Thyroid gland (tissue), 4 donors: ENCODE measurements around the gene ZNF511. TPM values are rescaled to one million over a fixed set of nuclear protein-coding genes. Genes with fewer than 3 reads are reported as not detected.

ENCODE experiments used
- DNase-seq, 2 donors: peaks; one replicate each; pipeline ENCODE4 v3.0.0-alpha.2; 2019
- H3K27ac ChIP-seq, 3 donors: fragments of 200-600 bp; sonication (generic); 1 replicate in 2 of 3; 2 replicates in 1 of 3; pipeline ENCODE4 v1.5.1; 2016 to 2019; ENCODE audit warnings: mild to moderate bottlenecking in 1 of 3, moderate library complexity in 1 of 3
- H3K27me3 ChIP-seq: fragments of 200-600 bp; sonication (generic); one replicate; pipeline ENCODE4 v1.5.1; 2019
- H3K36me3 ChIP-seq, 2 donors: fragments of 200-600 bp; sonication (generic); one replicate each; pipeline ENCODE4 v1.5.1; 2016 to 2019
- H3K4me1 ChIP-seq, 2 donors: fragments of 200-600 bp; sonication (generic); one replicate each; pipeline ENCODE4 v1.5.1; 2017 to 2019
- H3K4me3 ChIP-seq, 3 donors: fragments of 200-600 bp; sonication (generic); replicated peaks in 1 of 3; 1 replicate in 2 of 3; 2 replicates in 1 of 3; pipeline ENCODE4 v1.5.1; 2016; ENCODE audit warnings: mild to moderate bottlenecking in 1 of 3
- H3K9me3 ChIP-seq: fragments of 200-600 bp; sonication (generic); one replicate; pipeline ENCODE4 v1.5.1; 2017
- POLR2A ChIP-seq, 2 donors: fragments of 450-650 bp; IDR thresholded peaks; one replicate each; pipeline ENCODE4 v1.6.1; 2017; ENCODE audit warnings: antibody characterized with exemption in 2 of 2, mild to moderate bottlenecking in 2 of 2, moderate library complexity in 1 of 2
- whole genome bisulfite sequencing, 2 donors: methylation state at CpG; one replicate each; pipeline ENCODE4 v1.1.5; 2017; 5-methylcytosine and 5-hydroxymethylcytosine counted together
- intact Hi-C: fragments of 100-400 bp; cut with DNase I; formaldehyde crosslinking; loops from one replicate; pipeline ENCODE4 v1.15.1; 2023
- total RNA-seq, 4 donors: library from RNA; depleted of rRNA; stranded (reverse); fragments of >200 nt; gene quantifications; one replicate each; pipeline ENCODE4 v1.2.3, GENCODE V29; 2016
- TF ChIP-seq, protein P1 (sequence below), 6 experiments: fragments of 200-600 bp in 3 of 6; fragments of 450-650 bp in 3 of 6; sonication (generic) in 3 of 6; IDR thresholded peaks; one replicate each; pipeline ENCODE4 v1.5.1; 2016 to 2019; ENCODE audit warnings: antibody characterized with exemption in 6 of 6, mild to moderate bottlenecking in 2 of 6, inconsistent platforms in 1 of 6, moderate library complexity in 1 of 6

ZNF511 gene
- total RNA-seq, 4 donors from 2014 or later: 22.0 to 53.6 (median 26.2) TPM

DNA sequence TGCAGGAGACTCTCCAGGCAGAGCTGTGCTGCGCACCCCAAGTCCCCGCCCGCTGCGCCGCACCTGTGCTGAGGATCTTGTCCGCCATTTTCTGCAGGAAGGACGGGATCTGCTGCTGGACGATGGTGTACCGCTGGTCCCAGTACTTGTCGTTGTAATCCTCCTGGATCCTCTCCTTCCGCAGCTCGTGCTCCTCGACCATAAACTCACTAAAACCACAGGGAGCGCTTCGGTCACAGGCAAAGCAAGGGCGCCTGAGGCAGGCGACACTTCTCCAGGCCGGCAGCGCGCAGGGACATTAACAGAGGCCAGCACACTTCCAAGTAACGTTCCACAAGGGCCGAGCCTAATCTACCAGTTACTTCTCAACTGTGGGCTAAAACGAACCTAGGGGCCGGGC is 19.0 kb upstream of the ZNF511 start:
- no peaks in the 10 kb centered on the region for H3K4me1 ChIP-seq
- no peak overlapping the region for H3K27ac ChIP-seq
- TF ChIP-seq, protein P1, sequence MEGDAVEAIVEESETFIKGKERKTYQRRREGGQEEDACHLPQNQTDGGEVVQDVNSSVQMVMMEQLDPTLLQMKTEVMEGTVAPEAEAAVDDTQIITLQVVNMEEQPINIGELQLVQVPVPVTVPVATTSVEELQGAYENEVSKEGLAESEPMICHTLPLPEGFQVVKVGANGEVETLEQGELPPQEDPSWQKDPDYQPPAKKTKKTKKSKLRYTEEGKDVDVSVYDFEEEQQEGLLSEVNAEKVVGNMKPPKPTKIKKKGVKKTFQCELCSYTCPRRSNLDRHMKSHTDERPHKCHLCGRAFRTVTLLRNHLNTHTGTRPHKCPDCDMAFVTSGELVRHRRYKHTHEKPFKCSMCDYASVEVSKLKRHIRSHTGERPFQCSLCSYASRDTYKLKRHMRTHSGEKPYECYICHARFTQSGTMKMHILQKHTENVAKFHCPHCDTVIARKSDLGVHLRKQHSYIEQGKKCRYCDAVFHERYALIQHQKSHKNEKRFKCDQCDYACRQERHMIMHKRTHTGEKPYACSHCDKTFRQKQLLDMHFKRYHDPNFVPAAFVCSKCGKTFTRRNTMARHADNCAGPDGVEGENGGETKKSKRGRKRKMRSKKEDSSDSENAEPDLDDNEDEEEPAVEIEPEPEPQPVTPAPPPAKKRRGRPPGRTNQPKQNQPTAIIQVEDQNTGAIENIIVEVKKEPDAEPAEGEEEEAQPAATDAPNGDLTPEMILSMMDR (IDR thresholded peaks at IDR 0.05): no peak
- TF ChIP-seq POLR2A (IDR thresholded peaks at IDR 0.05): no peak
- 96% methylated on average over 24 of the region's 24 CpGs for WGBS, 2 donors
- DNase-seq: no peak
- no peak overlapping the region for H3K4me3 ChIP-seq
- H3K36me3 ChIP-seq: peaks cover 63 to 77% of the 10 kb centered on the region in 2 donors
- no peaks in the 10 kb centered on the region for H3K9me3 ChIP-seq
- intact Hi-C loops: no loop called here
- no peaks in the 10 kb centered on the region for H3K27me3 ChIP-seq

DNA sequence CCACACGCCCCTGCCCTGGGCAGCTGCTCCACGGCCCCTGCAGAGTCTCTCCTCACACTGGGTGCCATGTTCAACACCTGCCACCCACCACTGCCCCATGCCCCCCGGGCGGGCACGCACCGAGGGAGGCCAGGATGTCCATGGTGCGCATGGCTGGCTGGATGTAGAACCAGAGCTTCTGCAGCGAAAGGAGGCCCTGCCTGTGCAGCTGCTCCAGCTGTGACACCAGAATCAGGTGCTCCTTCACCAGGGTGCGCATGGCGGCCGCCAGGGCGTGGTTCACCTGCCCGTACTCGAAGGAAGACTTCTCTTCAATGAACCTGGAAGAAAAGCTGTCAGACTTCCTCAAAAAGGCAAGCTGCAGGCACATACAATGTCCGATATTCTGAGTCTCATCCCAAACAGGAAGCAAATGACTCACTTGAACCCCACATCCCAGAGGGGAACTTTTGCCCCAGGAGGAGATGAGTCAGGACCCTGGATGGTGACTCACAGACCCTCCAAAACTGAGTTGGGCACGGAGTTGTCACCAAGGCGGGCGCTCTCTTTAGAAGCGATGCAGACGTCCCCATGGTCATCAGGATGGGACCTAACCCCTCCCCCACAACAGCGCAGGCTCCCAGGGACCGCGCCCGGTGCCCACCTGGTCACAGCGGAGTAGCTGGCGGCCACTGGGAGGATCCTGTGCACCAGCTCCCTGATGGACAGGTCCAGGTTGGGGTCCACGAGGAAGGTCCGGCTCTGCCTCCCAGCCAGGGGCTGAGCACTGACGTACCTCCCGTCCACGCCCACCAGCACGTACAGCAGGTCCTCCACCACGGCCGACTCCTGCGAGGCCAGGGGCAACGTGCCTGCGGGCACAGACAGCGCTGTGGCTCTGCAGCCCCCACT is 15.6 kb upstream of the ZNF511 start:
- H3K4me1 ChIP-seq: no peaks in the 10 kb centered on the region
- H3K9me3 ChIP-seq: no peaks in the 10 kb centered on the region
- TF ChIP-seq, protein P1 (IDR thresholded peaks at IDR 0.05): no peak
- no peak for TF ChIP-seq POLR2A (IDR thresholded peaks at IDR 0.05)
- H3K27ac ChIP-seq: no peak overlapping the region
- H3K27me3 ChIP-seq: no peaks in the 10 kb centered on the region
- no peak overlapping the region for H3K4me3 ChIP-seq
- no peak for DNase-seq
- 95% methylated on average over 20 to 21 of the region's 38 CpGs for WGBS, 2 donors
- intact Hi-C loops: no loop called here
- peaks cover 71 to 83% of the 10 kb centered on the region in 2 donors for H3K36me3 ChIP-seq

DNA sequence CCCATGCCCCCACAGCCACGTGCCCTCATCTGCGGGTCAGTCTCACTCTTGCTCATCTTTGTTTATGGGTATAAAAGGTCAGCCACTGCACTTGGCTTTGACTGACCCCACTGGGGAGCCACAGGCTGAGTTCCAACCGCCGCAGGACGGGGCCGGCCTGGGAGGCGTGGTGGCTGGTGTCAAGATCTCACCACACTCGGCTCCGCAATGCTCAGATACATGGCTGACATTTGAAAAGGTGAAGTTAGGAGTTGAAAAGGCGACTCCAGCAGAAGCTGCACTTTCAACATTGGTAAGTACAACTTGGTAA is 14.9 kb upstream of the ZNF511 start:
- intact Hi-C loops: no loop called here
- no peak for TF ChIP-seq POLR2A (IDR thresholded peaks at IDR 0.05)
- TF ChIP-seq, protein P1 (IDR thresholded peaks at IDR 0.05): no peak
- H3K27ac ChIP-seq: no peak overlapping the region
- no peaks in the 10 kb centered on the region for H3K9me3 ChIP-seq
- no peaks in the 10 kb centered on the region for H3K4me1 ChIP-seq
- WGBS, 2 donors: 94 to 95% methylated on average over 10 of the region's 10 CpGs
- peaks cover 71 to 83% of the 10 kb centered on the region in 2 donors for H3K36me3 ChIP-seq
- no peak for DNase-seq
- H3K27me3 ChIP-seq: no peaks in the 10 kb centered on the region
- no peak overlapping the region for H3K4me3 ChIP-seq

DNA sequence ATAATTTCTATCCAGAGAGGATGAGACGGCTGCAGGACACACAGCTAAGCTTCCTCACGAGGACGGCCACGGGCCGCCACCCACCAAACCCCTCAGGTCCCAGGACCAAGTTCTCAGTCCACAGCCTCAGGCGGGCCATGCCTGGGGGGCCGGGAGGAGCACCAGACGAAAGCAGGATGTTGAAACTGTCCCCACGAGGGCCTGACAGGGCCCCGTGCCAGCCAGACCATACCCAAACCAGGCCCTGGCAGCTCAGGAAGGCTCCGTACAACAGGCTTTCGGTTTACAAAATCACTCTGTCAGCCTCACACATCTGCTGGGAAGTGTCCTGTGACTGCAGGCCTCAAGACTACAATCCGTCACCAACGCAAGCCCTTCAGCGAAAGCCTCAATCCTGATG is 14.5 kb upstream of the ZNF511 start:
- H3K9me3 ChIP-seq: no peaks in the 10 kb centered on the region
- DNase-seq: no peak
- H3K27ac ChIP-seq: no peak overlapping the region
- TF ChIP-seq, protein P1 (IDR thresholded peaks at IDR 0.05): no peak
- no peak for TF ChIP-seq POLR2A (IDR thresholded peaks at IDR 0.05)
- WGBS, 2 donors: 93% methylated on average over 15 of the region's 15 CpGs
- intact Hi-C loops: no loop called here
- no peaks in the 10 kb centered on the region for H3K27me3 ChIP-seq
- H3K4me1 ChIP-seq: no peaks in the 10 kb centered on the region
- peaks cover 72 to 83% of the 10 kb centered on the region in 2 donors for H3K36me3 ChIP-seq
- H3K4me3 ChIP-seq: no peak overlapping the region
